HepG2 (cell line): ENCODE data around the gene NOTO. TPM values are rescaled to one million over a fixed set of nuclear protein-coding genes. Genes with fewer than 3 reads are reported as not detected.

Experiments
- GATAD1 ChIP-seq: IDR thresholded peaks from 2 replicates; pipeline ENCODE4 v1.6.1; 2016; ENCODE audit warnings: missing genetic modification reagents, missing compliant biosample characterization
- MIER3 ChIP-seq: IDR thresholded peaks from 2 replicates; pipeline ENCODE4 v1.6.1; 2016; ENCODE audit warnings: missing compliant biosample characterization, borderline replicate concordance
- REPIN1 ChIP-seq: sonication (generic); formaldehyde crosslinking; IDR thresholded peaks from 2 replicates; pipeline ENCODE4 v1.8.0; 2022; ENCODE audit warnings: missing genetic modification reagents, low read depth, mild to moderate bottlenecking, borderline replicate concordance
- REXO4 ChIP-seq: sonication (generic); formaldehyde crosslinking; IDR thresholded peaks from 2 replicates; pipeline ENCODE4 v1.8.0; 2022; ENCODE audit warnings: missing genetic modification reagents, mild to moderate bottlenecking, borderline replicate concordance
- ZNF235 ChIP-seq: sonication (generic); formaldehyde crosslinking; IDR thresholded peaks from 2 replicates; pipeline ENCODE4 v1.8.1; 2023; ENCODE audit warnings: mild to moderate bottlenecking, missing genetic modification reagents, borderline replicate concordance
- ZNF292 ChIP-seq: sonication (generic); formaldehyde crosslinking; IDR thresholded peaks from 2 replicates; pipeline ENCODE4 v1.8.1; 2022; ENCODE audit warnings: mild to moderate bottlenecking, low read depth, missing genetic modification reagents, borderline replicate concordance
- ZNF296 ChIP-seq: sonication (generic); formaldehyde crosslinking; conservative IDR thresholded peaks from 2 replicates; pipeline ENCODE4 v1.5.0; 2020; ENCODE audit warnings: mild to moderate bottlenecking, missing genetic modification reagents
- ZNF510 ChIP-seq: sonication (generic); formaldehyde crosslinking; IDR thresholded peaks from 2 replicates; pipeline ENCODE4 v1.4.0; 2020; ENCODE audit warnings: low read depth, mild to moderate bottlenecking, missing genetic modification reagents
- ZNF530 ChIP-seq: sonication (generic); formaldehyde crosslinking; IDR thresholded peaks from 2 replicates; pipeline ENCODE4 v1.5.0; 2020; ENCODE audit warnings: low read depth, mild to moderate bottlenecking, missing genetic modification reagents
- ZNF577 ChIP-seq: sonication (generic); formaldehyde crosslinking; IDR thresholded peaks from 2 replicates; pipeline ENCODE4 v1.4.0; 2020; ENCODE audit warnings: mild to moderate bottlenecking, low read depth, missing genetic modification reagents, borderline replicate concordance
- ZNF619 ChIP-seq: sonication (generic); formaldehyde crosslinking; IDR thresholded peaks from 2 replicates; pipeline ENCODE4 v1.4.0; 2020; ENCODE audit warnings: mild to moderate bottlenecking, missing genetic modification reagents
- polyA plus RNA-seq, 8 experiments: library from polyadenylated mRNA; depleted of rRNA in 3 of 8; stranded (reverse) in 7 of 8; unstranded in 1 of 8; fragments of >200 nt; fragmentation: Illumina TruSeq in 4 of 8; extraction: Trizol in 4 of 8; gene quantifications; 2 replicates each; pipeline versions ENCODE4 v1.2.1 to v1.2.3, GENCODE V29; 2011 to 2016; ENCODE audit warnings: low read depth in 4 of 8, missing spikeins in 1 of 8, mixed read lengths in 1 of 8; ENCODE audit not compliant: insufficient read depth in 1 of 8
- total RNA-seq, 5 experiments: library from RNA; depleted of rRNA; stranded (reverse); fragments of >200 nt; fragmentation: Illumina TruSeq; extraction: Trizol; gene quantifications; 2 replicates each; pipeline ENCODE4 v1.2.3, GENCODE V29; 2016; ENCODE audit warnings: low read depth in 1 of 5
- TF ChIP-seq, protein P1 (sequence below), 2 experiments: sonication (generic) in 1 of 2; formaldehyde crosslinking in 1 of 2; IDR thresholded peaks; 2 replicates each; pipeline versions ENCODE4 v1.4.0 to v1.6.1; 2018 to 2020; ENCODE audit warnings: missing genetic modification reagents in 2 of 2, borderline replicate concordance in 1 of 2, low read depth in 1 of 2, mild to moderate bottlenecking in 1 of 2, missing biosample characterization in 1 of 2
- TF ChIP-seq, protein P2 (sequence below): sonication (generic); formaldehyde crosslinking; IDR thresholded peaks from 2 replicates; pipeline ENCODE4 v1.9.0; 2021; ENCODE audit warnings: missing genetic modification reagents, borderline replicate concordance
- TF ChIP-seq, protein P3 (sequence below): sonication (generic); formaldehyde crosslinking; IDR thresholded peaks from 2 replicates; pipeline ENCODE4 v1.5.0; 2020; ENCODE audit warnings: mild to moderate bottlenecking, missing genetic modification reagents
- TF ChIP-seq, protein P4 (sequence below): sonication (generic); formaldehyde crosslinking; IDR thresholded peaks from 2 replicates; pipeline ENCODE4 v1.4.0; 2020; ENCODE audit warnings: missing genetic modification reagents
- TF ChIP-seq, protein P5 (sequence below): sonication (generic); formaldehyde crosslinking; IDR thresholded peaks from 2 replicates; pipeline ENCODE4 v1.8.0; 2022; ENCODE audit warnings: mild to moderate bottlenecking, missing genetic modification reagents

Gene NOTO
- total and polyA plus RNA-seq, 2 of the 13 experiments (the other 11 are each of a cell fraction or from before 2014, with no cell fraction given): not detected

DNA sequence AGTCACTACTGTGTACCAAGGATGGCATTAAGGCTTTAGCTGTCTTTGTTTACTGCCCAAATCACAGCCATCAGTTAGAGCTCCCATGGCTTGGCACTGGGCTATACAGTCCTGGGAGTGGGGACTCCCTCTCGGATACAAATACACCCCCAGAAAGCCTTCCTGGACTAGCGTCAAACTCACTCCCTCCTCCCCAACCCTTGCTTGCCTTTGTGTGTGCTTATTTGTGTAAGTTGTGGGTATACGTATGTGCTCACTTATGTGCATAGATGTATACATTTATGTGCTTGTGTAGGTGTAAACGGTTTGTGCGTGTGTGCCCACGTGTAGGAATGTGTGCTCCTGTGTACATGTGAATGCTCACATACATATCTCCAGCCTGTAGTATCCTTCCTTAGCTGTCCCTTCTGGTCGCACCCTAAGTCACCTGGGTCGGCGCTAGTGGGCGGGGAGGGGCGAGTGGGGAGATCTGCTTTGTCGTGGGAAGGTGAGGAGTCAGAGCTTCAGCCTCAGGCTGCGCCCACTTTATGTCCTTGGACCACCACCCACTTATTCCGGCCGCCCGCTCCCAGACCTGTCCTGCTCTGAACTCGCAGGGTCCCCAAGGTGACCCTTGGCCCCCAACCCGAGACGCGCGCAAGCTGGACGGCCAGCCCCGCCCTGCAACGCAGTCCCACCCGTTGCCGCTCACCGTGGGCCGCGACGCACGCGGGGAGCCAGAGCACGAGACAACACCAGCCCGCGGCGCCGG is 30.2 kb downstream of the NOTO start (continued):
- TF ChIP-seq, protein P1, sequence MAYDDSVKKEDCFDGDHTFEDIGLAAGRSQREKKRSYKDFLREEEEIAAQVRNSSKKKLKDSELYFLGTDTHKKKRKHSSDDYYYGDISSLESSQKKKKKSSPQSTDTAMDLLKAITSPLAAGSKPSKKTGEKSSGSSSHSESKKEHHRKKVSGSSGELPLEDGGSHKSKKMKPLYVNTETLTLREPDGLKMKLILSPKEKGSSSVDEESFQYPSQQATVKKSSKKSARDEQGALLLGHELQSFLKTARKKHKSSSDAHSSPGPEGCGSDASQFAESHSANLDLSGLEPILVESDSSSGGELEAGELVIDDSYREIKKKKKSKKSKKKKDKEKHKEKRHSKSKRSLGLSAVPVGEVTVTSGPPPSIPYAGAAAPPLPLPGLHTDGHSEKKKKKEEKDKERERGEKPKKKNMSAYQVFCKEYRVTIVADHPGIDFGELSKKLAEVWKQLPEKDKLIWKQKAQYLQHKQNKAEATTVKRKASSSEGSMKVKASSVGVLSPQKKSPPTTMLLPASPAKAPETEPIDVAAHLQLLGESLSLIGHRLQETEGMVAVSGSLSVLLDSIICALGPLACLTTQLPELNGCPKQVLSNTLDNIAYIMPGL (CRISPR knock-in tag; IDR thresholded peaks at IDR 0.05; ENCODE audit: borderline replicate concordance in 1 of 2, low read depth in 1 of 2): no peak
- TF ChIP-seq GATAD1 (CRISPR knock-in tag) (no peak), ZNF577 (CRISPR knock-in tag) (no peak), ZNF296 (no peak), ZNF235 (CRISPR knock-in tag) (peak; percentile 27; the same call in 1 of the 2 replicates), ZNF292 (no peak), ZNF619 (CRISPR knock-in tag) (0 out of 2 replicates have a peak, but pooled peaks have one; percentile 14), MIER3 (CRISPR knock-in tag) (no peak), REXO4 (no peak), REPIN1 (CRISPR knock-in tag) (no peak), ZNF510 (CRISPR knock-in tag) (peak; percentile 81; the same call in 1 of the 2 replicates), ZNF530 (CRISPR knock-in tag) (no peak)
- TF ChIP-seq, protein P2, sequence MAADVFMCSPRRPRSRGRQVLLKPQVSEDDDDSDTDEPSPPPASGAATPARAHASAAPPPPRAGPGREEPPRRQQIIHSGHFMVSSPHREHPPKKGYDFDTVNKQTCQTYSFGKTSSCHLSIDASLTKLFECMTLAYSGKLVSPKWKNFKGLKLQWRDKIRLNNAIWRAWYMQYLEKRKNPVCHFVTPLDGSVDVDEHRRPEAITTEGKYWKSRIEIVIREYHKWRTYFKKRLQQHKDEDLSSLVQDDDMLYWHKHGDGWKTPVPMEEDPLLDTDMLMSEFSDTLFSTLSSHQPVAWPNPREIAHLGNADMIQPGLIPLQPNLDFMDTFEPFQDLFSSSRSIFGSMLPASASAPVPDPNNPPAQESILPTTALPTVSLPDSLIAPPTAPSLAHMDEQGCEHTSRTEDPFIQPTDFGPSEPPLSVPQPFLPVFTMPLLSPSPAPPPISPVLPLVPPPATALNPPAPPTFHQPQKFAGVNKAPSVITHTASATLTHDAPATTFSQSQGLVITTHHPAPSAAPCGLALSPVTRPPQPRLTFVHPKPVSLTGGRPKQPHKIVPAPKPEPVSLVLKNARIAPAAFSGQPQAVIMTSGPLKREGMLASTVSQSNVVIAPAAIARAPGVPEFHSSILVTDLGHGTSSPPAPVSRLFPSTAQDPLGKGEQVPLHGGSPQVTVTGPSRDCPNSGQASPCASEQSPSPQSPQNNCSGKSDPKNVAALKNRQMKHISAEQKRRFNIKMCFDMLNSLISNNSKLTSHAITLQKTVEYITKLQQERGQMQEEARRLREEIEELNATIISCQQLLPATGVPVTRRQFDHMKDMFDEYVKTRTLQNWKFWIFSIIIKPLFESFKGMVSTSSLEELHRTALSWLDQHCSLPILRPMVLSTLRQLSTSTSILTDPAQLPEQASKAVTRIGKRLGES: no peak
- TF ChIP-seq, protein P3, sequence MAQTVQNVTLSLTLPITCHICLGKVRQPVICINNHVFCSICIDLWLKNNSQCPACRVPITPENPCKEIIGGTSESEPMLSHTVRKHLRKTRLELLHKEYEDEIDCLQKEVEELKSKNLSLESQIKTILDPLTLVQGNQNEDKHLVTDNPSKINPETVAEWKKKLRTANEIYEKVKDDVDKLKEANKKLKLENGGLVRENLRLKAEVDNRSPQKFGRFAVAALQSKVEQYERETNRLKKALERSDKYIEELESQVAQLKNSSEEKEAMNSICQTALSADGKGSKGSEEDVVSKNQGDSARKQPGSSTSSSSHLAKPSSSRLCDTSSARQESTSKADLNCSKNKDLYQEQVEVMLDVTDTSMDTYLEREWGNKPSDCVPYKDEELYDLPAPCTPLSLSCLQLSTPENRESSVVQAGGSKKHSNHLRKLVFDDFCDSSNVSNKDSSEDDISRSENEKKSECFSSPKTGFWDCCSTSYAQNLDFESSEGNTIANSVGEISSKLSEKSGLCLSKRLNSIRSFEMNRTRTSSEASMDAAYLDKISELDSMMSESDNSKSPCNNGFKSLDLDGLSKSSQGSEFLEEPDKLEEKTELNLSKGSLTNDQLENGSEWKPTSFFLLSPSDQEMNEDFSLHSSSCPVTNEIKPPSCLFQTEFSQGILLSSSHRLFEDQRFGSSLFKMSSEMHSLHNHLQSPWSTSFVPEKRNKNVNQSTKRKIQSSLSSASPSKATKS: no peak
- TF ChIP-seq, protein P4, sequence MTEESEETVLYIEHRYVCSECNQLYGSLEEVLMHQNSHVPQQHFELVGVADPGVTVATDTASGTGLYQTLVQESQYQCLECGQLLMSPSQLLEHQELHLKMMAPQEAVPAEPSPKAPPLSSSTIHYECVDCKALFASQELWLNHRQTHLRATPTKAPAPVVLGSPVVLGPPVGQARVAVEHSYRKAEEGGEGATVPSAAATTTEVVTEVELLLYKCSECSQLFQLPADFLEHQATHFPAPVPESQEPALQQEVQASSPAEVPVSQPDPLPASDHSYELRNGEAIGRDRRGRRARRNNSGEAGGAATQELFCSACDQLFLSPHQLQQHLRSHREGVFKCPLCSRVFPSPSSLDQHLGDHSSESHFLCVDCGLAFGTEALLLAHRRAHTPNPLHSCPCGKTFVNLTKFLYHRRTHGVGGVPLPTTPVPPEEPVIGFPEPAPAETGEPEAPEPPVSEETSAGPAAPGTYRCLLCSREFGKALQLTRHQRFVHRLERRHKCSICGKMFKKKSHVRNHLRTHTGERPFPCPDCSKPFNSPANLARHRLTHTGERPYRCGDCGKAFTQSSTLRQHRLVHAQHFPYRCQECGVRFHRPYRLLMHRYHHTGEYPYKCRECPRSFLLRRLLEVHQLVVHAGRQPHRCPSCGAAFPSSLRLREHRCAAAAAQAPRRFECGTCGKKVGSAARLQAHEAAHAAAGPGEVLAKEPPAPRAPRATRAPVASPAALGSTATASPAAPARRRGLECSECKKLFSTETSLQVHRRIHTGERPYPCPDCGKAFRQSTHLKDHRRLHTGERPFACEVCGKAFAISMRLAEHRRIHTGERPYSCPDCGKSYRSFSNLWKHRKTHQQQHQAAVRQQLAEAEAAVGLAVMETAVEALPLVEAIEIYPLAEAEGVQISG (CRISPR knock-in tag): no peak
- TF ChIP-seq, protein P5, sequence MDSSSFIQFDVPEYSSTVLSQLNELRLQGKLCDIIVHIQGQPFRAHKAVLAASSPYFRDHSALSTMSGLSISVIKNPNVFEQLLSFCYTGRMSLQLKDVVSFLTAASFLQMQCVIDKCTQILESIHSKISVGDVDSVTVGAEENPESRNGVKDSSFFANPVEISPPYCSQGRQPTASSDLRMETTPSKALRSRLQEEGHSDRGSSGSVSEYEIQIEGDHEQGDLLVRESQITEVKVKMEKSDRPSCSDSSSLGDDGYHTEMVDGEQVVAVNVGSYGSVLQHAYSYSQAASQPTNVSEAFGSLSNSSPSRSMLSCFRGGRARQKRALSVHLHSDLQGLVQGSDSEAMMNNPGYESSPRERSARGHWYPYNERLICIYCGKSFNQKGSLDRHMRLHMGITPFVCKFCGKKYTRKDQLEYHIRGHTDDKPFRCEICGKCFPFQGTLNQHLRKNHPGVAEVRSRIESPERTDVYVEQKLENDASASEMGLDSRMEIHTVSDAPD (CRISPR knock-in tag): no peak
